Activated CD4-positive, alpha-beta memory T cell treated with anti-CD3 and anti-CD28 coated beads, Interleukin-2, amount 10 ng/mL, durations not matched to agents 7 days and 5 days (primary cell): ENCODE measurements around the gene SCAMP4. TPM values are rescaled to one million over a fixed set of nuclear protein-coding genes. Genes with fewer than 3 reads are reported as not detected.
"Not testable (repeated sequence)": the region's sequence is repeated elsewhere in the genome, so short reads cannot be mapped to it uniquely, and the experiment has no call there.

Experiments used
- CTCF ChIA-PET: fragments of 350-600 bp; sonication (Branson Sonifier 250); formaldehyde crosslinking; loops from one replicate; lab custom pipeline; 2021; ENCODE audit warnings: antibody characterized with exemption, inconsistent platforms; lab: Charles Lee
- POLR2A ChIA-PET: fragments of 350-600 bp; sonication (Branson Sonifier 250); formaldehyde crosslinking; loops from one replicate; lab custom pipeline; 2021; ENCODE audit warnings: antibody characterized with exemption; lab: Charles Lee
- DNase-seq: peaks from one replicate; pipeline ENCODE4 v3.0.0-alpha.2; 2020
- H3K27ac Mint-ChIP-seq: one replicate; pipeline ENCODE4 v1.8.0; 2021; ENCODE audit warnings: mild to moderate bottlenecking, mixed read lengths
- H3K27me3 Mint-ChIP-seq: one replicate; pipeline ENCODE4 v1.8.0; 2021; ENCODE audit warnings: mixed read lengths
- H3K36me3 Mint-ChIP-seq: one replicate; pipeline ENCODE4 v1.8.0; 2021; ENCODE audit warnings: low read depth, mixed read lengths
- H3K4me1 Mint-ChIP-seq: one replicate; pipeline ENCODE4 v1.8.0; 2021; ENCODE audit warnings: mixed read lengths
- H3K4me3 Mint-ChIP-seq: one replicate; pipeline ENCODE4 v1.8.0; 2021; ENCODE audit warnings: mild to moderate bottlenecking, mixed read lengths
- H3K9me3 Mint-ChIP-seq: one replicate; pipeline ENCODE4 v1.8.0; 2021; ENCODE audit warnings: mixed read lengths
- total RNA-seq, 2 experiments: library from RNA; stranded (reverse); gene quantifications; one replicate each; pipeline ENCODE4 v1.2.3, GENCODE V29; 2021

SCAMP4 gene
- total RNA-seq, 2 experiments from 2014 or later, result 36.5 to 39.7 TPM

DNA sequence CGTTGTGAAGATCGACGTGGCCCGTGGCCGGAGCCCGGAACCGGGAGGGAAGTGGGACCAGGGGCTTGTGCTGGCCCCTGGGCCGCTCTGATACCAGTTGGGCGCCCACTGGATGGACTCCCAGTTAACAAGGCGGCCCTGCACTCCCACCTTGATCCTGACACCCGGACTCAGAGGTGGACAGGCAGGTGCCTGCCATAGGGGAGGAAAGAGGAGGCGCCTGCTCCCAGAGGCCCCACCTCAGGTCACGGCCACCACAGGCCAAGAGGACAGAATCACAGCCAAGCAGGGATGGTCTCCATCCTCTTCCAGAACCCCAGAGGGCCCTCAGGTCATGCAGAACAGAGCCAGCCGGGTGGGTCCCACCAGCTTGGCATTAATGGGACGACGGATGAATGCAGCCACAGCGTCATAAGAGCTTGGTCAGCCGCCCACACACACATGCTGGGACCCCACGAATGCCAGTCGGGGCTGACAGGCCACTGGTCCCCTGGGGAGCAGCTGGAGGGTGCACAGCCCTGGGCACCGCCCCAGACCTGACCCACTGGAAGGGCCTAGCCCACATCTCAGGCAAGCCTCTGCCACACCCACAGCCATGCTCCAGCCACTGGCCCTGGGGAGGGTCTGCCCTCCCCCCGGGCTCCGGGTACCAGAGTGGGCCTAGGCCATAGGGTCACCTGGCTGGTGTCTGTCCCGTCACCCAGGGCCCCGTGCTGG is 32.2 kb upstream of the SCAMP4 start:
- Mint-ChIP-seq H3K36me3 (peaks cover 36% of the 10 kb centered on the region), H3K4me3 (peak overlapping the region; percentile 13), H3K9me3 (no peaks in the 10 kb centered on the region), H3K4me1 (peaks cover 40% of the 10 kb centered on the region), H3K27ac (no peak overlapping the region), H3K27me3 (no peaks in the 10 kb centered on the region)
- POLR2A ChIA-PET, result interaction anchor here (1.5 to 4.2 kb wide), 2 partner anchors 12 to 25 kb away, joined by 5 to 47 read pairs; partner anchors contain the start of gene ABHD17A
- no peak for DNase-seq
- CTCF ChIA-PET, result interaction anchor here (0.8 kb wide), 1 partner anchor 8 kb away, joined by 3 read pairs; no protein-coding TSS in a partner anchor

DNA sequence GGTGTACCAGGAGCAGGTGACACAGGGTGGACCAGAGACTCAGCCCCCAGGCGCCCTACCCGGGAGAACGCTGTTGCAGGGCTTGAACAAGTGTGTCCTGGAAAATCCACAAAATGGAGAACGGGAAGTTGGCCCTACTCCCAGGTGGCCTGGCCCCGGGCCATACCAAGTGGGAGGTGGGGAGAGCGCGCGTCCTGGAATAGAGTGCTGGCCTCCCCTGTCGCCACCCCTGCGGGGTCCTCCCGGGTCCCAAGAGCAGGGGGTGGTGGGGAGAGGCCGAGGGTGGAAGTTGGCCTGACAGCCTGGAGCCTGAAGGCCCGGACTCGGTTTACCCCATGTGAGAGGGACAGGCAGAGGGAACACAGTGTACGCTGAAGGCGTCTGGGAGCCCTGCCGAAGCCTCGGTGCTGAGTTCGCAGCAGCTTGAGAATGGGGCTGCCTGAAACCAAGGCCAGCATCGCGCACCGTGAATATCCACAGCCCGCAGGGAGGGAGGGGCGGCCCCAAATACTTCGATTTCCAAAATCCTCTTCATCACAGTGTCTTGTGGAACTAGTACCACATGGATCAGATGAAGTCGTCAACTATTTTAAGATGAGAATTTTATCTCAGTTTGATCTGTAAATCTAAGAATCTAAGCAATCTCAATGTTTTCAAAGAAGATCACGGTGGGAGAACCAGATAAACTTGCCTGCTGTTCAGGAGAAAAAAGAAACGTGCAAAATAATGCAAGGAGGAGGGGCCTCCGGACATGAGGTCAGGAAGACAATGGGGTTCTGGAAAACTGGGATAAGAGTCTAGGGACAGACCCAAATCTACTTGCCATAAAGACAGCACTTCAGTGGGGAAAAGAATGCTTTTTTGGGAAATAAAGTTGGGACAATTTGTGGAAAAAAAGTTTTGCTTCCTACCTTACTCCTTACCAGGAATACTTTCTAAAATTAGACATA is 31.4 kb upstream of the SCAMP4 start:
- Mint-ChIP-seq H3K27me3 (no peaks in the 10 kb centered on the region), H3K4me1 (peaks cover 36% of the 10 kb centered on the region), H3K9me3 (no peaks in the 10 kb centered on the region), H3K27ac (peak overlapping the region; percentile 99), H3K36me3 (peaks cover 41% of the 10 kb centered on the region), H3K4me3 (peak overlapping the region; percentile 99)
- ChIA-PET CTCF (interaction anchor here (0.8 to 3.3 kb wide), 4 partner anchors 8 to 23 kb away, joined by 3 to 39 read pairs (median 5); no protein-coding TSS in a partner anchor), POLR2A (interaction anchor here (1.6 to 4.2 kb wide), 4 partner anchors 9 to 23 kb away, joined by 8 to 74 read pairs (median 28); partner anchors contain the start of gene ABHD17A)
- DNase-seq, result no peak

DNA sequence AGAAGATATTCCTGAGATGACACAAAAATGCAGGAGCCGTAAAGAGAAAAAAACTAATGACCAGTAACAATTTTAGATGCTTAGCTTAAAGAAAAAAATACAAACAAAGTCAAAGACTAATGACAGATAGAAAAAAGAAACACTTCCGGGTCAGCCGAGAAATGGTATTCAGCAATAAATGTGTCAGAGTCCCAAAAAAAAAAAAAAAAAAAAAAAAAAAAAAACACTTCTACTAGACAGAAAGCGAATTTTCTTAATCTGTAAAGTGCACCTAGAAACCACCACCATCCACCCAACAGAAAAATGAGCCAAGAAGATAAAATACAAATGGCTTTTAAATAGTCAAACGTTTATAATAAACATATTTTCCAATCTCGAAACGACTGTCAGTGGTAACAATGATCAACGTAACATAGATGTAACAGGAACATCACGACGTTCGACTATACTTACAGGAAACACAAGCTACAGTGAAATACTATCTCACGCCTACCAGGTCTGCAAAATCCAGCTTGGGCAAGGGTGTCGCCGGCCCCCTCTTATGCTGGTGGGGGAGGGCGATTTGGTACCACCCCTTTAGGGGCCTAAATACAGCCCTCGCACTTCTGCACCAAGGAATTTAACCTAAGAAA is 30.5 kb upstream of the SCAMP4 start:
- peaks cover 29% of the 10 kb centered on the region for H3K4me1 Mint-ChIP-seq
- CTCF ChIA-PET, result interaction anchor here (1.4 to 3.3 kb wide), 3 partner anchors 9 to 23 kb away, joined by 3 to 39 read pairs (median 7); no protein-coding TSS in a partner anchor
- peaks cover 41% of the 10 kb centered on the region for H3K36me3 Mint-ChIP-seq
- H3K27me3 Mint-ChIP-seq, result no peaks in the 10 kb centered on the region
- POLR2A ChIA-PET, result interaction anchor here (0.6 to 4.2 kb wide), 15 partner anchors 8 to 277 kb away, joined by 3 to 74 read pairs (median 7); partner anchors contain the start of genes ABHD17A and AP3D1
- H3K4me3 Mint-ChIP-seq, result peak overlapping the region; percentile 99
- DNase-seq, result no peak
- H3K9me3 Mint-ChIP-seq, result no peaks in the 10 kb centered on the region
- H3K27ac Mint-ChIP-seq, result peak overlapping the region; percentile 99

DNA sequence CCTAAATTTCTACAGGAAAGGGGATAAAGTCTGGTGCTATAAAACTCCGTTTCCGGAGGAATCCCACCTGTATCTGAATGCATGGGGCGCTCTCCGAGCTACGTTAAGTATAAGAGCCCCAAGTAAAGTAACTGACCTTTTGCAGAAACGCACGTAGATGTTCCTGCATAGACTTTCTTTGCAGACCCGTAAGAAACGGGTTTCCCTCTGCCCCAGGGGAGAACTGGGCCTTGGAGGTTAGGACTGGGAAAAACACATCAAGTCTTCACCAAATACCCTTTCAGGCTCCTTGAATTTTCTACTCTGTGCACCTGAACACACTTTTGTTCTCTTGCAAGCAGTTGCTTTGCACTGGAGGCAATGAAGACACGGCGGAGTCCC is 29.9 kb upstream of the SCAMP4 start:
- not testable (repeated sequence) for H3K9me3 Mint-ChIP-seq, DNase-seq, H3K27me3 Mint-ChIP-seq
- Mint-ChIP-seq H3K4me3 (peak overlapping the region; percentile 99), H3K36me3 (peaks cover 39% of the 10 kb centered on the region), H3K27ac (peak overlapping the region; percentile 99), H3K4me1 (peaks cover 28% of the 10 kb centered on the region)
- ChIA-PET CTCF (interaction anchor here (1.4 to 3.3 kb wide), 3 partner anchors 10 to 22 kb away, joined by 3 to 39 read pairs (median 7); no protein-coding TSS in a partner anchor), POLR2A (interaction anchor here (0.6 to 4.2 kb wide), 15 partner anchors 9 to 276 kb away, joined by 3 to 74 read pairs (median 7); partner anchors contain the start of genes ABHD17A and AP3D1)

DNA sequence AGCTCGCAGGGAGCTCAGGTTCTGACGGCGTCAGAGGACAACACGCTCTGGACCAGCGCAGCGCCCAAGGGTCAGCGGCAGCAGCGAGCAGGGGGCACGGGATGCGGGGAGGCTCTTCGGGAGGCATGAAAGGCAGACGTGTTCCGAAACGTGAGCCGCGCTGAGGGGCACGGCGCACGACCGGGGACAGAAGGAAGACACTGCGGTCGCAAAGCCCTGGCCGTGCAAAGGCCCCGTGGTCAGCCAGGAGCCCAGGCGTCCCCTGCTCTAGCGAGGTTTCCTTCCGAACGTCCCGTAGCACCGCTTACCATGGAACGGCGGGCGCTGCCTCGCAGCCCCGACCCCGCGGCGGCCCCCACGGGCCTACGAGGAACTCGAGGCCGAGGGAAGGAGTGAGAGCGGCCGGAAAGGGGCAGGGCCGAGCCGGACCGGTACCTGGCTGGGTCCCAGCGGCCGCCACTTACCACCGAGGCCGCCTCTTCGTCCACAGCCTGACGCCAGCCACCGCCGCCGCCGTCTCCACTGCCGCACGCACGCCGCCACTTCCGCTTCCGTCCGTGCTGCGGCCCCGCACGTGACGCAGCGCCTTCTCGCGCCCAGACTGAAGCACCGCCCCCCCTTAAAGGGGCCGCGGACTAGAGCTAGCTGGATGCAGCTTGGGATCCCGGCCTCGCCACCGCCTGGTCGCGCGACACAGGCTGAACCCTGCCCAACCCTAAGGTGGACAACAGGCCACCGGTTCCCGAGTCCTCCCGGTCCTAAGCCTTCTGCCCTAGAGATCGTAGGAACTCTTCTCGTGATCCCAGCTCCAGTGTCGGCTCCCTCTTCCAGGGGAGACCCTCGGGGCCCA is 29.3 kb upstream of the SCAMP4 start:
- peak; percentile 92 for DNase-seq
- Mint-ChIP-seq H3K27me3 (no peaks in the 10 kb centered on the region), H3K4me1 (peaks cover 28% of the 10 kb centered on the region), H3K9me3 (no peaks in the 10 kb centered on the region), H3K27ac (peak overlapping the region; percentile 99), H3K36me3 (peaks cover 35% of the 10 kb centered on the region), H3K4me3 (peak overlapping the region; percentile 99)
- ChIA-PET CTCF (interaction anchor here (0.6 to 3.3 kb wide), 6 partner anchors 11 to 222 kb away, joined by 3 to 39 read pairs (median 6); no protein-coding TSS in a partner anchor), POLR2A (interaction anchor here (0.6 to 4.2 kb wide), 20 partner anchors 9 to 276 kb away, joined by 3 to 74 read pairs (median 4); partner anchors contain the start of genes ABHD17A and AP3D1)

DNA sequence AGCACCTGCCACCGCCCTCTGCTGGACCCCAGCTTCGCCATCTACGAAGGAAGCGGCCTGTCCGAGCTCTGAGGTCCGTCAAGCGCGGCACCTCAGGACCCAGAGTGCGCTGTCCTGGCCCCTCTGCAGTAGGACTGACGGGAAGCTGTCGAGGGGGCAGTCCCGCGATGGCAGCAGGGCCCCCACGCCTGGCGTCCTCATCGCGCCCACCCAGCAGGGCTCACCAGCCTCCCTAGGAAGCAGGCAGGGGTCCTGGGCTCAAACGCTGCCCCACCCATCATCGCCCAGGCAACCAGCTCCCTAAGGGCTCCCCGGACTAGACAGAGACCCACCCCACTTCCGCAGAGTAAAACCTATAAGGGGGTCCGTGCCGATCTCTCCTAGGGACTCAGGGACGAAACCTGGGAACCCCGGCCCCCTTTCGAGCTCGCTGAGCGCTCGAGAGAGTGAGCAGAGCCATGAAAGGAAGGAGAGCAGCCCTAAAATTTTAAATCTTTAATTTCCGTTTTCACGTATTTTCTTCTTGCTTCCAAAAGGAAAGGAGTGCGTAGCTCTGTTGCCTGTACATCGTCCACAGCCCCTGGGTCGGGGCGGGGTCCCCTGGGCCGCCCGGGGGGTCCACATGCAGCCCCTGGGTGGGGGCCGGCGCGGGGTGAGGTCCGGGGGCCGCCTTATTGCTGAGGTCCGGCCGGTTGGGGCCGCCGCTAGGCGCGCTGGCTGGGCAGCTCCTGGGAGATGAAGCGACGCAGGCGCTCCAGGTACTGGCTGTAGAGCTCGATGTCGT is 28.5 kb upstream of the SCAMP4 start:
- Mint-ChIP-seq H3K27ac (peak overlapping the region; percentile 99), H3K36me3 (peaks cover 37% of the 10 kb centered on the region), H3K4me3 (peak overlapping the region; percentile 99), H3K4me1 (peaks cover 30% of the 10 kb centered on the region)
- not testable (repeated sequence) for H3K9me3 Mint-ChIP-seq, DNase-seq, H3K27me3 Mint-ChIP-seq
- POLR2A ChIA-PET, result interaction anchor here (0.8 to 4.2 kb wide), 9 partner anchors 9 to 218 kb away, joined by 3 to 74 read pairs (median 8); partner anchors contain the start of gene ABHD17A
- CTCF ChIA-PET, result interaction anchor here (0.6 to 3.3 kb wide), 6 partner anchors 11 to 223 kb away, joined by 3 to 39 read pairs (median 5); no protein-coding TSS in a partner anchor

DNA sequence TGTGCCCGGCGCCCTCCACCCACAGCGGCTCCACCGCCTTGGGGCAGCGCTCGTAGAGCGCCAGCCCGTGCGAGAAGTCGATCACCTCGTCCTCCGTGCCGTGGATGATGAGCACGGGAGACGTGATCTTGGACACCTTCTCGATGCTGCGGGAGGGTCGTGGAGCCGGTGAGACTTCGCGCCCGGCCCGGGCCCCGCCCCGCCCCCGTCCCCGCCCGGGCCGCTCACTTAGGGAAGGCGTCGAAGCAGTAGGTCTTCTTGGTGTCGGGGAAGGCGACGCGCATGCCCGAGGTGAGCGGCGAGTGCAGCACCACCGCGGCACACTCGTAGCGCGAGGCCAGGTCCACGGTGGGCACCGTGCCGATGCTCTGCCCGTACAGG is 27.9 kb upstream of the SCAMP4 start:
- H3K36me3 Mint-ChIP-seq, result peaks cover 41% of the 10 kb centered on the region
- not testable (repeated sequence) for H3K27ac Mint-ChIP-seq, H3K9me3 Mint-ChIP-seq, DNase-seq, H3K27me3 Mint-ChIP-seq, H3K4me3 Mint-ChIP-seq
- POLR2A ChIA-PET, result interaction anchor here (1.7 to 4.2 kb wide), 3 partner anchors 8 to 20 kb away, joined by 11 to 47 read pairs (median 12); partner anchors contain the start of gene ABHD17A
- peaks cover 35% of the 10 kb centered on the region for H3K4me1 Mint-ChIP-seq
- CTCF ChIA-PET, result interaction anchor here (0.7 to 3.3 kb wide), 3 partner anchors 12 to 20 kb away, joined by 6 to 39 read pairs (median 18); no protein-coding TSS in a partner anchor

DNA sequence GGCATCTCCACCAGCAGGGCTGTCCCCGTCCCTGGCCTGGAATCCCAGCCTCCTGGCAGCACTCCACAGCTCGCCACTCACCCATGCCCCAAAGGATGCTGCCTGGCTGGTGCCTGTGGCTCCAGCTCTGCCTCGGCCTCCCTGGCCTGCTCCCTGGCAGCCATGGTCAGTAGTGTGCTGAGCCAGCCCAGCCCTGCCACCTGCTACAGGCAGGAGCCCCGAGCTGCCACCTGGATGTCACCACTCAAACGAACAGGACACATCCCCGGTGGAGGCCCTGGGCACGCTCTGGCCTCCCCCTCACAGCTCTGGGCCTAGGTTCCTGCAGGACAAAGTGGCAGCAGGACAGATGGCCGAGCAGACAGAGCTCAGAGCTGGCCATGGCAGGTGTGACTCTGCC is 26.6 kb upstream of the SCAMP4 start:
- CTCF ChIA-PET, H3K9me3 Mint-ChIP-seq, DNase-seq, H3K27ac Mint-ChIP-seq, H3K27me3 Mint-ChIP-seq, POLR2A ChIA-PET, H3K4me3 Mint-ChIP-seq: not testable (repeated sequence)
- Mint-ChIP-seq H3K36me3 (peaks cover 48% of the 10 kb centered on the region), H3K4me1 (peaks cover 43% of the 10 kb centered on the region)

DNA sequence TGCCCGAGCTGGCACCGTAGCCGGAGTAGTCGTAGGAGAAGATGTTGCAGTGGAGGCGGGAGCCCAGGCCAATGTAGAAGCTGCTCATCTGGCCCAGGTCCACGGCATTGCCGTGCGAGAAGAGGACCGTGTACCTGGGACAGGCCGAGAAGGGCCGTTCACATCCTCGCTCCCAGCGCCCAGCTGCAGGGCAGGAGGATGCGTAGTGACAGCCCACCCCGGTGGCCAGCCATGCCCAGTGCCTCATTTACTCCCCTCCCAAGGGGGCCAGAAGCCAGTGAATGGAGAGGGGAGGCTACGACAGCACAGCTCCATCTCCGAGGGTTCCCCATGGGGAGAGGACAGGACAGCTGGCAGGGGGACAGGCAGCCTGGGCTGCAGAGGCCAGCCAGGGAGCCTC is 25.2 kb upstream of the SCAMP4 start:
- H3K27ac Mint-ChIP-seq, result peak overlapping the region; percentile 35
- H3K36me3 Mint-ChIP-seq, result peaks cover 47% of the 10 kb centered on the region
- peaks cover 35% of the 10 kb centered on the region for H3K4me1 Mint-ChIP-seq
- CTCF ChIA-PET, POLR2A ChIA-PET, H3K9me3 Mint-ChIP-seq, H3K27me3 Mint-ChIP-seq, DNase-seq, H3K4me3 Mint-ChIP-seq: not testable (repeated sequence)

DNA sequence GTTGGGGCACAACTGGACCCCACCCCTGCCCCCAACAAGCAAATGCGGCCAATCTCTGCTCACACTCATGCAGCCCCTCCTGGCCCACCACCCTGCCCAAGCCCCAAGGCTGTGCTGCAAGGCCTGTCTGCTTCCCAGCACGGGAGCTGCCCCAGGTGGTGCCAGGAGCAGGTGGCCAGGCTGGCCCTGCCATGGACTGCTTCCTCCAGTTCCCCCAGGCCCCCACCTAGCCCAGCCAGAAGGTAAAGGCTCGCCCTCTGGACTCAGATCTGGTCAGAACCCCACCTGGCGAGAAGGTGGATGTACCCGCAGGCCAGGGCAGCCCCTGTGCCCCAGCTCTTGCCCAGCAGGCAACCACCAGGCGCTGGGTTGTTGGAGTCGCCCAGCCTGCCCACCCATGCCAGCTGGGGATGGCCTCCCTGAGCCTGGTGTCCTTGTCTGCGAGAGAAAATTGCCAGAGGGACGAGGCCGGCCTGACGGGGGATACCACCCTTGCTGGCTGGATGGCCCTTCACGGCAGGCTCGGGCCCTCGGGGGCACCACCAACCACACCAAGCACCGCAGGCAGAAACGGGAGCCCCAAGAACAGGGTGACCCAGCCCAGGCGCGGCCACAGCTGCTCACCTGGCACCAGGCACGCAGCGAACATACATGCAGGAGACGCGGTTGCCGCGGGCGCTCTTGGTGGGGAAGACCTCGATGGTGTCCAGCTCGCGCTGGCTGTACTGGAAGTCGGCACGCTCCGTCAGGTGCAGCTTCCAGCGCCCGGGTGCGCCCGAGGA is 24.4 kb upstream of the SCAMP4 start:
- Mint-ChIP-seq H3K27ac (no peak overlapping the region), H3K9me3 (no peaks in the 10 kb centered on the region), H3K36me3 (peaks cover 40% of the 10 kb centered on the region), H3K4me1 (peaks cover 39% of the 10 kb centered on the region), H3K4me3 (peak overlapping the region; percentile 41), H3K27me3 (no peaks in the 10 kb centered on the region)
- DNase-seq, result no peak
- ChIA-PET CTCF (no interaction called here), POLR2A (interaction anchor here (3.0 to 5.6 kb wide), 2 partner anchors 16 to 25 kb away, joined by 10 to 111 read pairs; no protein-coding TSS in a partner anchor)
